DLD1 (cell line): ENCODE data around the gene DUOXA1.

Experiments used
- in situ Hi-C: cut with HindIII; loops from 2 replicates; pipeline ENCODE4 v1.10.0; 2017; ENCODE audit warnings: low sequenced_read_pairs

Gene DUOXA1

DNA sequence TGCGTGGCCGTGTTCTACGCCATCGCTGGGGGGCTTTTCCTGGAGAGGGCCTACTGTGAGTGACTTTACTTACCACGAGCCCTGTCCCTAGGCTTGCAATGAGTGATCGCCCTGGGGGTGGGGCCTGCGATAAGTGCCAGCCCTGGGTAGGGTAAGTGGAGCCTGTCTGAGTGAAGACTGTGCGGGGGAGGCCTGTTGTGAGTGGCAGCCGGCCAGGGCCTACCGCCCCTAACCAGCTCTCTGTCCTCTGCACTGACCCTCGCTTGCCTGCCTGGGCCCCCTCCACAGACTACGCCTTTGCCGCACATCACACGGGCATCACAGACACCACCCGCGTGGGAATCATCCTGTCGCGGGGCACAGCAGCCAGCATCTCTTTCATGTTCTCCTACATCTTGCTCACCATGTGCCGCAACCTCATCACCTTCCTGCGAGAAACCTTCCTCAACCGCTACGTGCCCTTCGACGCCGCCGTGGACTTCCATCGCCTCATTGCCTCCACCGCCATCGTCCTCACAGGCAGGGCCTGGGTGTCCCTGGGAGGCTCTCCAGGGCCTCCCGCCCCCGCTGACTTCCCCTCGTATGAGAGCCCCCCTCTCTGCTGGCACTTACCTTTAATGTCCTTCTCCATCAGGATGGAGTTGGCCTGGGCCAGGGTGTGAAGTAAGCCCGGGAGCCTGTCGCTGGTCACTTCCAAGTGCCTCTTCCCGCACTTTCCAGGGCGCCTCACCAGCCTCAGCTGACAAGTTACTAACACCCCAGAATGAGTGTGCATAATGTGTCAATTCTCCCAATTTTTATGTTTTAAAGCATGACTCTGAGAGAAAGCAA, 22.5 kb upstream of the DUOXA1 start:
- in situ Hi-C loops, result no loop called here

- in situ Hi-C loops, result no loop called here
These were observed 21.3 kb upstream of the DUOXA1 start for GRCh38 chr15:45150997-45151396.

- in situ Hi-C loops, result no loop called here
These were observed 20.8 kb upstream of the DUOXA1 start for GRCh38 chr15:45150481-45150880.

GRCh38 chr15:45149060-45149459, 19.4 kb upstream of the DUOXA1 start:
- in situ Hi-C loops, result no loop called here

GRCh38 chr15:45148076-45149059, 18.7 kb upstream of the DUOXA1 start:
- in situ Hi-C loops, result no loop called here

GRCh38 chr15:45147606-45148005, 17.9 kb upstream of the DUOXA1 start:
- in situ Hi-C loops, result no loop called here

GRCh38 chr15:45146405-45146804, 16.7 kb upstream of the DUOXA1 start:
- in situ Hi-C loops, result no loop called here

DNA sequence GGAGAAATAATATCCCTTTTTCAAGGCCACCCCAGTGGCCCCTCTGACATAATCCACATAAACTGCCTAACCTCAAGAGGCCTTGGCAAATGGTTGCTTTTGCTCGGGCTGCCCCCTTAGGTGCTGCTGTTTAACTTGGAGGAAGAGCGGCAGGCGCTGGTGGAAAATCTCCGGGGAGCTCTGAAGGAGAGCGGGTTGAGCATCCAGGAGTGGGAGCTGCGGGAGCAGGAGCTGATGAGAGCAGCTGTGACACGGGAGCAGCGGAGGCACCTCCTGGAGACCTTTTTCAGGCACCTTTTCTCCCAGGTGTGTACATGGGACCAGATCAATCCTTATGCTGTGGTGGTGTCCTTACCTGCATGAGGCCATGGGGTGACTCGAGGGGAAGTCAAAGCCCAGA, 15.1 kb upstream of the DUOXA1 start:
- in situ Hi-C loops, result no loop called here

DNA sequence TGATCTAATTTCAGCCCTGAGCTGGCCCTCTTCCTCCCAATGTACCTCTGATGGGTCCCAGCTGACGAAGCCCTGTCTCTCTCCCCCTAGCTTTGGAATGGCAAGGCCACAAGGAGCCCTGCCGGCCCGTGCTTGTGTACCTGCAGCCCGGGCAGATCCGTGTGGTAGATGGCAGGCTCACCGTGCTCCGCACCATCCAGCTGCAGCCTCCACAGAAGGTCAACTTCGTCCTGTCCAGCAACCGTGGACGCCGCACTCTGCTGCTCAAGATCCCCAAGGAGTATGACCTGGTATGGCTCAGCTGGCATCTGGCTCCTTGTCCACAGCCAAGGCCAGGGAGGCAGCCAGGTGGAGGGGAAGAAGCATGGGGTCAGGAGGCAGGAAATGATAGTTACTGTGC, 14.3 kb upstream of the DUOXA1 start:
- in situ Hi-C loops, result no loop called here

GRCh38 chr15:45143056-45143455, 13.4 kb upstream of the DUOXA1 start:
- in situ Hi-C loops, result no loop called here

- in situ Hi-C loops, result no loop called here
These were observed 11.7 kb upstream of the DUOXA1 start for GRCh38 chr15:45141386-45141785.

- in situ Hi-C loops, result no loop called here
These were observed 11.0 kb upstream of the DUOXA1 start for GRCh38 chr15:45140557-45141250.

GRCh38 chr15:45139770-45140169, 10.1 kb upstream of the DUOXA1 start:
- in situ Hi-C loops, result loop anchor here (10.0 kb wide), 1 partner anchor 165 kb away; no protein-coding TSS in a partner anchor

DNA sequence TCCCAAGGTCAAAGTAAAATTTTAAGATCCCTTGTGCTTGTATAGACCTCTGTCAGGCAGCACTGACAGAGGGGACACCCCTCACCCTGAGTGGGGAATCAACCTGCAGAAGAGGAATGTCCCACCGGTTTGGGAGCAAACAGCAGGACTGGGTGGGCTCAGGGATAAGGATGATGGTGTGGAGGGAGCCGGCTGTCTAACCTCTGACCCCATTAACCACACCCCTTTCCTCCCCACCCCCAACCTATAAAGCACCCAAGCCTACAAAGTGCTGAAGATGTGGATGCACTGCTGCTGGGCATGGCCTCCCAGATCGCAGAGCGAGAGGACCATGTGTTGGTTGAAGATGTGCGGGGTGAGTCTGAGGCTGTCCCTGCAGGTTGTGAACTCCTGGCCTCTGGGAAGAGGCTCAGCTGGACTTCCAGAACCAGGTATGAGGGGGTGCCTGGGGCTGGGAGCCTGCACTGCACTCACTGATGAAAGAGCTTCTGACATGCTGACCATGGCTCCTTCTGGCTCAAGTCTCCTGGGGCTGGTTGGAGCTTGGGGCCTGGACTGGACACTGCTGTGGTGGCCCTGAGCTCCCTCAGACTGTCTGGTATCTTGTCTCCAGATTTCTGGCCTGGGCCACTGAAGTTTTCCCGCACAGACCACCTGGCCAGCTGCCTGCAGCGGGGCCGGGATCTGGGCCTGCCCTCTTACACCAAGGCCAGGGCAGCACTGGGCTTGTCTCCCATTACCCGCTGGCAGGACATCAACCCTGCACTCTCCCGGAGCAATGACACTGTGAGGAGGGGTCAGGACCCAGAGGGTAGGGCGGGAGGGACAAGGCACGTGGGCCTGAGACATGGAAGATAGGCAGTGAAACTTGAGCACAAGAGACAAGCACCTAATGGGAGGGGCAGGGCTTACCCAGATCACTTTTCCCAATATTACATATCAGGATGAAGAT, 9.4 kb upstream of the DUOXA1 start:
- in situ Hi-C loops, result loop anchor here (10.0 kb wide), 1 partner anchor 166 kb away; no protein-coding TSS in a partner anchor

DNA sequence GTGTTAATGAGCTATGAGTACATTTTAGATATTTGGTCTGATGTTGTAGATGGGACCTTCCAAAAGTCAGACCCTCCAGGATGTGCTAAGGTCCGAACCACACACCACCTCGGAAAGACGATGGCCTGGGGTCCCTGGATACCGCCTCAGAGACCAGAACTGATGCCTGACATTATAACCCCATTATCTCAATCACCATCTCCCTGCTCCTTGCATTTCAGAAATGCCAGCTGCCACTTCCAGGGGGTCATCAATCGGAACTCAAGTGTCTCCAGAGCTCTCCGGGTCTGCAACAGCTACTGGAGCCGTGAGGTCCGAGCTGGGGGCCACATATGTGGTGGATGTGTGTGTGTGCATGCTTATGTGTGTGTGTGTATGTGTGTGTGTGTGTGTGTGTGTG, 8.0 kb upstream of the DUOXA1 start:
- in situ Hi-C loops, result loop anchor here (10.0 kb wide), 1 partner anchor 167 kb away; no protein-coding TSS in a partner anchor

- in situ Hi-C loops, result loop anchor here (10.0 kb wide), 1 partner anchor 168 kb away; no protein-coding TSS in a partner anchor
These were observed 6.7 kb upstream of the DUOXA1 start for GRCh38 chr15:45136378-45136764.

- in situ Hi-C loops, result loop anchor here (10.0 kb wide), 1 partner anchor 169 kb away; no protein-coding TSS in a partner anchor
These were observed 6.2 kb upstream of the DUOXA1 start for GRCh38 chr15:45135705-45136377.

- in situ Hi-C loops, result loop anchor here (10.0 kb wide), 1 partner anchor 170 kb away; no protein-coding TSS in a partner anchor
These were observed 5.3 kb upstream of the DUOXA1 start for GRCh38 chr15:45134682-45135604.
